H1 (cell line): ENCODE data around the gene IKZF2. TPM values are rescaled to one million over a fixed set of nuclear protein-coding genes. Genes with fewer than 3 reads are reported as not detected.

ENCODE experiments used
- CTCF ChIA-PET: fragments of 300-600 bp; sonication (Branson Sonifier 250); formaldehyde crosslinking; loops from one replicate; lab custom pipeline; 2021; ENCODE audit not compliant: partially characterized antibody; lab: Charles Lee
- POLR2A ChIA-PET: fragments of 300-600 bp; sonication (Branson Sonifier 250); formaldehyde crosslinking; loops from one replicate; lab custom pipeline; 2021; ENCODE audit warnings: inconsistent platforms; ENCODE audit not compliant: partially characterized antibody; lab: Charles Lee
- DNase-seq, 2 experiments: peaks; one replicate each; pipeline versions ENCODE4 v3.0.0 to v3.0.0-alpha.2; 2010 to 2022; ENCODE audit warnings: low spot score in 2 of 2, low read depth in 1 of 2, mixed read lengths in 1 of 2
- FAIRE-seq: peaks from 2 replicates; lab custom pipeline; 2011; peaks lifted over from hg19 to GRCh38; lab: Jason Lieb, UNC
- H2AFZ ChIP-seq: 2 replicates; pipeline ENCODE4 v1.8.1; 2012; ENCODE audit warnings: low read length, inconsistent platforms
- H2AK5ac ChIP-seq: 2 replicates; pipeline ENCODE4 v1.6.1; 2013; ENCODE audit warnings: low read depth, low read length
- H2BK120ac ChIP-seq: replicated peaks from 2 replicates; pipeline ENCODE3; 2013; ENCODE audit warnings: low read depth, low read length, inconsistent platforms
- H2BK12ac ChIP-seq: 2 replicates; pipeline ENCODE4 v1.6.1; 2013; ENCODE audit warnings: low read depth, low read length
- H2BK15ac ChIP-seq: 2 replicates; pipeline ENCODE4 v1.6.1; 2013; ENCODE audit warnings: low read length
- H2BK20ac ChIP-seq: 2 replicates; pipeline ENCODE4 v1.6.1; 2013; ENCODE audit warnings: low read length
- H2BK5ac ChIP-seq: 2 replicates; pipeline ENCODE4 v1.6.1; 2013; ENCODE audit warnings: low read depth, low read length
- H3K14ac ChIP-seq: 2 replicates; pipeline ENCODE4 v1.6.1; 2013; ENCODE audit warnings: inconsistent platforms; ENCODE audit not compliant: insufficient read length
- H3K18ac ChIP-seq: 2 replicates; pipeline ENCODE4 v1.6.1; 2013; ENCODE audit warnings: low read length; ENCODE audit errors: extremely low read depth
- H3K23ac ChIP-seq: 2 replicates; pipeline ENCODE4 v1.6.1; 2013; ENCODE audit warnings: inconsistent platforms; ENCODE audit not compliant: insufficient read length
- H3K23me2 ChIP-seq: 2 replicates; pipeline ENCODE4 v1.6.1; 2013; ENCODE audit warnings: low read depth, low read length
- H3K27ac ChIP-seq: 2 replicates; pipeline ENCODE4 v1.6.1; 2011; ENCODE audit warnings: low read depth, low read length, inconsistent platforms
- H3K27me3 ChIP-seq, 4 experiments: replicated peaks in 1 of 4; 1 replicate in 1 of 4; 2 replicates in 3 of 4; pipeline versions ENCODE4 v1.6.1 to v1.8.1; 2011 to 2013; ENCODE audit warnings: low read length in 3 of 4, mild to moderate bottlenecking in 3 of 4, inconsistent platforms in 2 of 4, mixed read lengths in 2 of 4, moderate library complexity in 1 of 4; ENCODE audit not compliant: control insufficient read depth in 3 of 4, insufficient read depth in 3 of 4; ENCODE audit errors: extremely low read depth in 1 of 4
- H3K36me3 ChIP-seq, 4 experiments: 2 replicates each; pipeline versions ENCODE4 v1.6.1 to v1.8.1; 2011 to 2013; ENCODE audit warnings: mild to moderate bottlenecking in 4 of 4, low read length in 3 of 4, moderate library complexity in 2 of 4, control low read depth in 1 of 4, inconsistent platforms in 1 of 4; ENCODE audit not compliant: insufficient read depth in 4 of 4, control insufficient read depth in 2 of 4
- H3K4ac ChIP-seq: replicated peaks from 2 replicates; pipeline ENCODE3; 2013; ENCODE audit warnings: low read length, low read depth, mixed read lengths, inconsistent platforms; ENCODE audit not compliant: insufficient read length
- H3K4me1 ChIP-seq, 4 experiments: replicated peaks in 1 of 4; 1 replicate in 1 of 4; 2 replicates in 3 of 4; pipeline versions ENCODE4 v1.6.1 to v1.8.1; 2011 to 2013; ENCODE audit warnings: low read length in 3 of 4, inconsistent platforms in 2 of 4, mixed read lengths in 1 of 4; ENCODE audit not compliant: insufficient read depth in 4 of 4, control insufficient read depth in 3 of 4
- H3K4me2 ChIP-seq, 2 experiments: 2 replicates each; pipeline versions ENCODE4 v1.6.1 to v1.8.1; 2011 to 2013; ENCODE audit warnings: low read depth in 2 of 2, low read length in 2 of 2, control low read depth in 1 of 2, inconsistent platforms in 1 of 2, mild to moderate bottlenecking in 1 of 2; ENCODE audit not compliant: insufficient read depth in 1 of 2
- H3K4me3 ChIP-seq, 4 experiments: fragments of 200-600, 300-600 bp in 1 of 4; sonication (generic), shearing (Covaris generic), sonication (Bioruptor Twin) in 1 of 4; 2 replicates each; pipeline versions ENCODE4 v1.5.1 to v1.8.1; 2011 to 2016; ENCODE audit warnings: low read length in 4 of 4, low read depth in 3 of 4, control low read depth in 2 of 4, inconsistent platforms in 2 of 4, mild to moderate bottlenecking in 2 of 4, mixed read lengths in 1 of 4, moderate library complexity in 1 of 4; ENCODE audit not compliant: insufficient read depth in 2 of 4; ENCODE audit errors: extremely low read depth in 1 of 4
- H3K56ac ChIP-seq: replicated peaks from 2 replicates; pipeline ENCODE3; 2013; ENCODE audit warnings: low read depth, mild to moderate bottlenecking, mixed read lengths, low read length, inconsistent platforms; ENCODE audit not compliant: insufficient read length
- H3K79me1 ChIP-seq: 2 replicates; pipeline ENCODE4 v1.6.1; 2013; ENCODE audit warnings: low read depth, low read length, control low read depth
- H3K79me2 ChIP-seq, 2 experiments: 2 replicates each; pipeline versions ENCODE4 v1.6.1 to v1.8.1; 2012 to 2013; ENCODE audit warnings: low read length in 2 of 2, mild to moderate bottlenecking in 2 of 2, inconsistent platforms in 1 of 2; ENCODE audit not compliant: insufficient read depth in 2 of 2, control insufficient read depth in 1 of 2
- H3K9ac ChIP-seq, 4 experiments: replicated peaks in 1 of 4; 1 replicate in 1 of 4; 2 replicates in 3 of 4; pipeline versions ENCODE4 v1.6.1 to v1.8.1; 2011 to 2013; ENCODE audit warnings: low read depth in 3 of 4, low read length in 3 of 4, control low read depth in 2 of 4, mild to moderate bottlenecking in 2 of 4, moderate library complexity in 2 of 4, inconsistent platforms in 1 of 4; ENCODE audit errors: extremely low read depth in 1 of 4
- H3K9me3 ChIP-seq, 2 experiments: 2 replicates each; pipeline versions ENCODE4 v1.6.1 to v1.8.1; 2012 to 2013; ENCODE audit warnings: mild to moderate bottlenecking in 2 of 2, moderate library complexity in 2 of 2, control low read depth in 1 of 2, inconsistent platforms in 1 of 2, low read depth in 1 of 2, low read length in 1 of 2, mixed read lengths in 1 of 2; ENCODE audit not compliant: insufficient read depth in 2 of 2
- H4K20me1 ChIP-seq, 2 experiments: replicated peaks in 1 of 2; 2 replicates each; pipeline versions ENCODE3 to v1.8.1; 2011 to 2013; ENCODE audit warnings: inconsistent platforms in 2 of 2, low read length in 2 of 2, mild to moderate bottlenecking in 1 of 2; ENCODE audit not compliant: insufficient read depth in 2 of 2, control insufficient read depth in 1 of 2
- H4K5ac ChIP-seq: 2 replicates; pipeline ENCODE4 v1.6.1; 2013; ENCODE audit warnings: low read length, low read depth, mixed read lengths, inconsistent platforms; ENCODE audit not compliant: insufficient read length
- H4K8ac ChIP-seq: 2 replicates; pipeline ENCODE4 v1.8.0; 2013; ENCODE audit warnings: mild to moderate bottlenecking, moderate library complexity, low read length, inconsistent platforms; ENCODE audit not compliant: insufficient read depth; ENCODE audit errors: extremely low read depth
- H4K91ac ChIP-seq: replicated peaks from 2 replicates; pipeline ENCODE3; 2013; ENCODE audit warnings: low read length, mixed read lengths, inconsistent platforms; ENCODE audit not compliant: insufficient read length
- BACH1 ChIP-seq: IDR thresholded peaks from 2 replicates; pipeline ENCODE4 v1.6.1; 2012; ENCODE audit warnings: low read length, improper control_type of control experiment
- CHD2 ChIP-seq: IDR thresholded peaks from 2 replicates; pipeline ENCODE4 v1.6.1; 2012; ENCODE audit warnings: low read length, improper control_type of control experiment
- EZH2 ChIP-seq: fragments of 200-600 bp; sonication (generic); IDR thresholded peaks from 2 replicates; pipeline ENCODE4 v1.7.1; 2012; ENCODE audit warnings: low read depth, mild to moderate bottlenecking, moderate library complexity, low read length, inconsistent platforms; ENCODE audit not compliant: severe bottlenecking
- GABPA ChIP-seq: IDR thresholded peaks from 2 replicates; pipeline ENCODE4 v1.6.1; 2011; ENCODE audit warnings: mild to moderate bottlenecking, low read length, moderate library complexity, borderline replicate concordance; ENCODE audit not compliant: insufficient read depth
- GTF2F1 ChIP-seq: IDR thresholded peaks from 2 replicates; pipeline ENCODE4 v1.6.1; 2012; ENCODE audit warnings: low read depth, low read length, improper control_type of control experiment, borderline replicate concordance
- NANOG ChIP-seq: IDR thresholded peaks from 2 replicates; pipeline ENCODE4 v1.6.1; 2011; ENCODE audit warnings: low read length, low read depth, mild to moderate bottlenecking, inconsistent platforms; ENCODE audit not compliant: insufficient read depth, poor library complexity, severe bottlenecking
- NRF1 ChIP-seq: IDR thresholded peaks from 2 replicates; pipeline ENCODE4 v1.6.1; 2011; ENCODE audit warnings: mild to moderate bottlenecking, low read depth, low read length, improper control_type of control experiment
- RFX5 ChIP-seq: IDR thresholded peaks from 2 replicates; pipeline ENCODE4 v1.6.1; 2011; ENCODE audit warnings: low read depth, low read length, improper control_type of control experiment, borderline replicate concordance
- RNF2 ChIP-seq: fragments of 200-900, 300-1000 bp; sonication (generic); IDR thresholded peaks from 2 replicates; pipeline ENCODE4 v1.7.1; 2016; ENCODE audit warnings: borderline replicate concordance, low read depth, mild to moderate bottlenecking, antibody characterized with exemption, low read length; ENCODE audit not compliant: poor library complexity, severe bottlenecking; ENCODE audit errors: missing control alignments
- SIN3A ChIP-seq, 2 experiments: IDR thresholded peaks in 1 of 2; conservative IDR thresholded peaks in 1 of 2; 2 replicates each; pipeline ENCODE4 v1.6.1; 2011 to 2012; ENCODE audit warnings: low read length in 2 of 2, improper control_type of control experiment in 1 of 2, low read depth in 1 of 2, mild to moderate bottlenecking in 1 of 2
- SIX5 ChIP-seq: IDR thresholded peaks from 2 replicates; pipeline ENCODE4 v1.6.1; 2011; ENCODE audit warnings: mild to moderate bottlenecking, low read depth, low read length
- SP2 ChIP-seq: IDR thresholded peaks from 2 replicates; pipeline ENCODE4 v1.6.1; 2012; ENCODE audit warnings: mild to moderate bottlenecking, low read length, inconsistent platforms
- TAF1 ChIP-seq: IDR thresholded peaks from 2 replicates; pipeline ENCODE4 v1.6.1; 2011; ENCODE audit warnings: mild to moderate bottlenecking, low read depth, low read length
- WGBS, 2 experiments: shearing (Covaris generic) in 1 of 2; methylation state at CpG; one replicate each; pipeline versions ENCODE4 v1.1.6 to v1.1.7; 2013 to 2015; ENCODE audit warnings: low lambda C conversion rate in 2 of 2, mixed read lengths in 2 of 2, inconsistent platforms in 1 of 2, low coverage in 1 of 2, missing lambda C conversion rate in 1 of 2; ENCODE audit not compliant: insufficient replicate concordance in 2 of 2, insufficient coverage in 1 of 2, insufficient read length in 1 of 2; ENCODE audit errors: extremely low coverage in 1 of 2, missing lambda C conversion rate in 1 of 2; 5-methylcytosine and 5-hydroxymethylcytosine counted together
- polyA plus RNA-seq, 7 experiments: library from polyadenylated mRNA; depleted of rRNA in 3 of 7; stranded (reverse) in 5 of 7; unstranded in 2 of 7; fragments of >200 nt in 5 of 7; fragments of 200-250 nt in 2 of 7; gene quantifications; 1 replicate in 5 of 7; 2 replicates in 1 of 7; 4 replicates in 1 of 7; pipeline versions ENCODE4 v1.2.1 to v1.2.3, GENCODE V29; 2011 to 2013; ENCODE audit warnings: missing spikeins in 2 of 7, mixed read lengths in 2 of 7
- total RNA-seq: library from RNA; stranded (reverse); fragmentation: NEBNext Ultra II Directional; extraction: Animal tissue kit (Norgen Biotek cat#: 25700); gene quantifications from 2 replicates; pipeline ENCODE4 v1.2.1, GENCODE V29; 2021

Gene IKZF2
- total and polyA plus RNA-seq, 2 of the 8 experiments (the other 6 are each of a cell fraction or from before 2014, with no cell fraction given) = 1.7 to 4.4 TPM

DNA sequence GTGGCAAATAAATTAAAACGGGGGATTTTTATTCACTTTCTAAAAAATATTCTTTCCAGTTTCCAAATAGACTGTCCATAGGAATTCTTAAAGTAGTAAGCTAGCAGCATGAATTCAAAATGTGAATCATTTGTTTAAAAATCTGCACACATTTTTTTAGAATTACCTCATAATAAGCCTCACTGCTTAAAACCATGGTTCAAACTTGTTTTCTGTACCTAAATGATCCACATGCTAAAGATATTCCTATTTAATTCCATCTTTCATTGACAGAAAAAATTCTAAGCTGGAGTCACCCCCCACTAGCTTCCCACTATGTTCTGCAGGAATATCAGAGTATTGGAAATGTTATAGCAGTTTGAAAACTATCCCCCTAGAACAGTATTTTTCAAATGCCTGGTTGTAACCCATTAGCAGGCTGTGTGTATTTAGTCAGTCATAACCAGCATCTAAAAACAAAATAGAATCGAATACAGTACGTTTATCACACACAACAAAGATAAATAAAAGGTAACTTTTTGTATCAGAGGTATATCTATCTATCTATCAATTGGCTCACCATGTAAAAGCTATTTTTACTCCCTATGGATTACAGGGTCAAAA is 11.2 kb upstream of the IKZF2 start:
- no peak overlapping the region for H3K4me3 ChIP-seq
- no peak overlapping the region for H3K27ac ChIP-seq
- 81% methylated on average over 3 of the region's 3 CpGs; no CpG with 5 or more reads in 1 of the 2 experiments for WGBS, 2 experiments
- no peak overlapping the region for H4K8ac ChIP-seq
- no peaks in the 10 kb centered on the region; the same call in 1 of the 2 replicates for H3K23me2 ChIP-seq
- ChIA-PET POLR2A (no interaction called here), CTCF (interaction anchor here (1.0 to 1.6 kb wide), 4 partner anchors 9 to 163 kb away, joined by 3 to 4 read pairs (median 4); no protein-coding TSS in a partner anchor)
- no peaks in the 10 kb centered on the region for H3K36me3 ChIP-seq
- no peak overlapping the region for H2BK15ac ChIP-seq
- H4K5ac ChIP-seq = no peak overlapping the region
- no peak overlapping the region for H2BK12ac ChIP-seq
- no peak overlapping the region for H2AFZ ChIP-seq
- no peak overlapping the region for H3K4me2 ChIP-seq
- H3K56ac ChIP-seq = no peak overlapping the region
- FAIRE-seq (no peak), DNase-seq (no peak)
- H3K27me3 ChIP-seq = no peaks in the 10 kb centered on the region
- H3K4me1 ChIP-seq = no peaks in the 10 kb centered on the region
- no peak overlapping the region for H2BK120ac ChIP-seq
- no peak overlapping the region for H2BK5ac ChIP-seq
- no peak overlapping the region for H3K9ac ChIP-seq
- no peak overlapping the region for H3K18ac ChIP-seq
- H2AK5ac ChIP-seq = no peak overlapping the region
- no peak overlapping the region for H3K4ac ChIP-seq
- no peak overlapping the region for H2BK20ac ChIP-seq
- no peaks in the 10 kb centered on the region for H3K9me3 ChIP-seq
- no peaks in the 10 kb centered on the region for H4K20me1 ChIP-seq
- no peak overlapping the region for H4K91ac ChIP-seq
- H3K79me1 ChIP-seq = no peaks in the 10 kb centered on the region
- no peaks in the 10 kb centered on the region for H3K79me2 ChIP-seq
- no peak overlapping the region for H3K23ac ChIP-seq
- H3K14ac ChIP-seq = no peak overlapping the region
- TF ChIP-seq CHD2 (no peak), NRF1 (no peak), RFX5 (no peak), GABPA (no peak), BACH1 (no peak), SIN3A (conservative IDR thresholded peaks at IDR 0.05 in 1 of 2, IDR thresholded peaks at IDR 0.05 in 1 of 2; ENCODE audit: low read depth in 1 of 2, low read length in 2 of 2) (no peak), NANOG (no peak), EZH2 (no peak), GTF2F1 (no peak), TAF1 (no peak), SP2 (no peak), RNF2 (no peak), SIX5 (no peak)
